GM10266 (cell line): ENCODE results near the gene GPC3.

Experiments
- DNase-seq: peaks from one replicate; pipeline ENCODE4 v3.0.0; 2012; ENCODE audit errors: extremely low spot score
- CTCF ChIP-seq: IDR thresholded peaks from 2 replicates; pipeline ENCODE4 v1.5.1; 2012; ENCODE audit warnings: mild to moderate bottlenecking, low read depth; ENCODE audit not compliant: control insufficient read depth, insufficient read depth; ENCODE audit errors: missing control alignments

The GPC3 gene

GRCh38 chrX:133544778-133545177 is 440.6 kb downstream of the GPC3 start:
- DNase-seq, result no peak
- no peak for TF ChIP-seq CTCF

DNA sequence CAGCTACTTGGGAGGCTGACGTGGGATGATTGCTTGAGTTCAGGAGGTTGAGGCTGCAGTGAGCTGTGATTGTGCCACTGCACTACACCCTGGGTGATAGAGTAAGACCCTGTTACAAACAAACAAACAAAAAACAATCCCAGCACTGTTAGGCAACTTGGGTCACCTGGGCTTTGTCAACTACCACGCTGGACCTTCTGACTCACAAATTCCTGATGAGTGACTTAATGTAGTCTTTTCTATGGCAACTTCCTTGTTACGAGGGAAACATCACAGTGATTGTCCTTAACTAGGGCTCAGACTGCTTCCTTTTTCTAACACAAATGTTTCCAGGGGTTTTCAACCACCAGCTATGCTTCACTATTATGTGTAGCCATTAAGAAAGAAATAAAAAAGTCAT is 441.3 kb downstream of the GPC3 start:
- DNase-seq, result no peak
- TF ChIP-seq CTCF, result no peak

DNA sequence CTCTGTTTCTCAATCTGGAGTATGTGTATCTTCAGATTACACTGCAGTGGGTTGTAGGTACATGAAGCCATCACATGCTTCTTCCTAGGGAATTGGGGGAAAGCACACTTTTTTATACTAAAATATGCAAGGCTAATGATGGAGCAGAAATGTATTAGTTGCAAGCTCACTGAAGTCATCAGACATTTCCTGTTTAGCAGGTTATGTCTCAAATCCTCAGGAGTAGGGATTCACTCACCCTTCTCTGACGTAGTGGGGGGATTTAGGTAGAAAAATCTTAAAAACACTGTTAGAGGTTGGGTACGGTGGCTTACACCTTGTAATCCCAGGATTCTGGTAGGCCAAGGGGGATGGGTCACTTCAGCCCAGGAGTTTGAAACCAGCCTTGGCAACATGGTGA is 441.7 kb downstream of the GPC3 start:
- TF ChIP-seq CTCF, result no peak
- DNase-seq, result no peak

DNA sequence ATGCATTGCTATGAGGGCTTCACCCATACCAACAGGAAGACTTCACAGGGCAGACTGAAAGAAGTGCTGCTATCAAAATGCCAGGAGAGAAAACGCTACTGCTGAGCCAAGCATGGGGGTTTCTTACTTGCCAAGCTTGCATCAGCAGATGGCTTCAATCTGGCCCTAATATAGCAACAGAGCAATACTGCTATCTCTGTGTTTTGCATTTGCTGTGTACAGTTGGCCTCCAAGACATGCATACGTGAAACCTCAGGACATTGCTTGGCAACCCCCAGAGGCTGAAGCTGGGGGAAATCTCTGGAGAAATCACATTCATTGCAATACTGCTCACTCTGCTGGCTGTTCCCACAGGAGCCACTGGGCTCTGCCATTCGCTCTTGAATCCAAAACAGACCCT is 442.9 kb downstream of the GPC3 start:
- DNase-seq, result no peak
- TF ChIP-seq CTCF, result no peak

- no peak for DNase-seq
- no peak for TF ChIP-seq CTCF
These were observed 444.4 kb downstream of the GPC3 start for GRCh38 chrX:133541021-133541420.

GRCh38 chrX:133538148-133538547 is 447.2 kb downstream of the GPC3 start:
- TF ChIP-seq CTCF, result no peak

DNA sequence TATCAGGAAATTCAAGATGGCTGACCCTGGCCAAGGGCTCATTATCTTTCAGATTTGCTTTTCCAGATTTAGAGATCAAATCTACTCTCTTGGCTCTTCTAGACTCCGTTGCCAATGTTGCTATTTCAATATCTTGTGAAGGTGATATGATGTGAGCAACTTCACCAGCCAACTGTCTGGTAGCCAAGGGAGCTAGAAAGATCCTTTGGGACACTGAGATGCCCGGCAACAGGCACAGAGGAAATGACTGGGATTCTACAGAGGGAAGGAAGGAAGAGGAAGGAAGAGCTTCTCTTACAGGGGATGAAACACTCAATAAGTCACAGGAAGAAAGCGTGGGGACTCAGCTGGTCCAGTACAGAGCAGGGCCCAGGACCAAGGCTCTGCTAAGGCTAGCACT is 448.3 kb downstream of the GPC3 start:
- DNase-seq, result no peak
- TF ChIP-seq CTCF, result no peak

More at GRCh38 chrX:133538148-133538547, 447.2 kb downstream of the GPC3 start:
- no peak for DNase-seq
